Measurements from ENCODE around the gene RANBP1.
A peak's percentile ranks its signal among the peaks of the same experiment; 100 is the strongest.

RANBP1 gene

GRCh38 chr22:20107951-20108756 lies 7.8 kb upstream of the RANBP1 start:
- DNase-seq (ENCODE audit: low read depth in 2 of 2), result no peak

DNA sequence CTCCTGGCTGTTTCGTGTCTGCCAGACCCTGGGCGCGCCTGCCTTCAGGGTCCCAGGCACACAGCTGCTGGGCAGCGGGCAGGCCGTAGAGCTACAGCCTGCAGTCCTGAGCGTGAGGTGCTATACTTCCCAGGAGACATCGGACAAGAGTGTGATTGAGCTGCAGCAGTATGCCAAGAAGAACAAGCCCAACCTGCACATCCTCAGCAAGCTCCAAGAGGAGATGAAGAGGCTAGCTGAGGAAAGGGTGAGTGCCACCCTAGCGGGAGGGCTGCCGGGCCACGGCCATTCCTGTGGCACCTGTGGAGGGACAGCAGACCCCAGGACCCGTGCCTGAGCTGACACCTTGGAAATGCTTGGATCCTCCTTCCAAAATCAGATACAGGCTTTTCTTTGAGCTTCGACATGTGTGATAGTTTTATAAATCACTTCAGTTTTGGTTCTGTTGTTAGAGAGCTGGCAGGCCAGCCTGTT lies 7.1 kb upstream of the RANBP1 start:
- no peak for DNase-seq (ENCODE audit: low read depth in 2 of 2)

- DNase-seq (ENCODE audit: low read depth in 2 of 2), result no peak
These were observed 6.2 kb upstream of the RANBP1 start for GRCh38 chr22:20109411-20110358.

- no peak for DNase-seq (ENCODE audit: low read depth in 2 of 2)
These were observed 5.4 kb upstream of the RANBP1 start for GRCh38 chr22:20110359-20110985.

DNA sequence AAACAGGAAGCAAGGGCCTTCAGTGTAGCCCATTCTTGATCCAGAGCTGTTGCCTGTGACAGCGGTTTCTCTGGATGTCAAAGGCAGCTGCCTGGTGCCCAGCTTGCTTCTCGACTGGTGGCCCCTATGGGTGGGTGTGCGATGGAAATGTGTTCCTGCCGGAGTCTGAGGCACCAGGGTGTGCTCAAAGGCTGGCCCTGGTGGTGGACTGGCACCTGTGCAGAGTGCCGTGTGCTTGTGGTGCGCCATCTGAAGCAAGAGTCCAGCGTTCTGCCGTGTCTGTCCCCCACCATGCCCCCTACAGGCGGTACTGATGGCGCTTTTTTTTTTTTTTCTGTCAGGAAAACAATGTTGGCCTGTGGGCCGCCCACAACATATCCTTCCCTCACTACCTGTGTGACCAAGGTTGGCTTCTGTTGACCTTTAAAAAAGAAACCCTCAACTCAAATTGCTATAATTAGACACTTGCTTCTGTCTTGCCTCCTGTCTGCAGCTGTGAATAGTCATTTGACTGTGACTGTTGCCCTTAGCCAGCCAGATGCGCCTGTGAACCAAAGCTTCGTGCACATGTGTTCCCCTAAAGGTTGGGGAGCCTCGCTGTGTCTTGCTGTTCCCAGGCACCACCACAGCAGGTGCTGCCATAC lies 4.7 kb upstream of the RANBP1 start:
- DNase-seq (ENCODE audit: low read depth in 2 of 2), result no peak

DNA sequence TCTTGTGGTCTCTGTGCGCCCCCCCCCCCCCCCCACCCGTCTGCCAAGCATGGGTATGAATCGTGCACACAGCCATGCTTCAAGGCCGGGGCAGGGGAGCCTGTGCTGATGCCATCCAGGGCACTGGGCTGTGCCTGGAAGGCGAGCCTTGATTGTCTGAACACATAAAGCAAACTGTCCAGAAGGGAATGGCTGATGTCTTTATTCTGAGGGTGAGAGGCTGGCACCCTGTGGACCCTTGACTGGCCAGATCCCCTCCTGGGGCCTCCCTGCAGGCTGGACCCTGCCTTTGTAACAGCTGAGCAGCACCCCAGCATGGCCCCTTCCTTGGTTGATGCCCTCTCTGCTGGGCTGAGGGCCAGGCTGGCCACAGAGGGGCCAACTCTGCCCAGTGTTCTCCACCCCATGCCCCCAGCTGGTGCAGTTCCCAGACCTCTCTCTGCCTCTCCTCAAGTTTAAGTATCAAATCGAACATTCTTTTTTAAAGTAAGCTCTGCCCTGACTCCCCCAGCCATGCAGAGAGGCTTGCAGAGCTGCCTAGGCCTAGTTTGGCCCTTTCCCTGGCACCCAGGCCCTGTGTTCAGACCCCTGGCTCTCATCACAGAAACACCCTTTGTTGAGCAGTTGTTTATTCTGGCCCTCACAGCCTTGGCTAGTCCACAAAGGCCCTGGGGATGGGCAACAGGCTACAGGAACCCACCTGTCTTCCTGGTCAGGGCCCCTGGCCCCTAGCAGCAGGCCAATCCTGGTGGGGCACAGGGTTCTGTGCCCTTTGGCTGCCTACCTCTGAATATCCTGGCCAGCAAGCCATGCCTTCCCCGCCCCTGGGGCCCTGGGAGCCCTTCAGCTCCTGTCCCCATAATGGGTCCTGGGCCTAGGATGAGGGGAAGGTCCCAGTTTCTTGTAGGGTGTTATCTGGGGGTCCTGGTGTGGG lies 3.9 kb upstream of the RANBP1 start:
- DNase-seq (ENCODE audit: low read depth in 2 of 2), result no peak

- no peak for DNase-seq (ENCODE audit: low read depth in 2 of 2)
These were observed 3.0 kb upstream of the RANBP1 start for GRCh38 chr22:20112623-20113511.

DNA sequence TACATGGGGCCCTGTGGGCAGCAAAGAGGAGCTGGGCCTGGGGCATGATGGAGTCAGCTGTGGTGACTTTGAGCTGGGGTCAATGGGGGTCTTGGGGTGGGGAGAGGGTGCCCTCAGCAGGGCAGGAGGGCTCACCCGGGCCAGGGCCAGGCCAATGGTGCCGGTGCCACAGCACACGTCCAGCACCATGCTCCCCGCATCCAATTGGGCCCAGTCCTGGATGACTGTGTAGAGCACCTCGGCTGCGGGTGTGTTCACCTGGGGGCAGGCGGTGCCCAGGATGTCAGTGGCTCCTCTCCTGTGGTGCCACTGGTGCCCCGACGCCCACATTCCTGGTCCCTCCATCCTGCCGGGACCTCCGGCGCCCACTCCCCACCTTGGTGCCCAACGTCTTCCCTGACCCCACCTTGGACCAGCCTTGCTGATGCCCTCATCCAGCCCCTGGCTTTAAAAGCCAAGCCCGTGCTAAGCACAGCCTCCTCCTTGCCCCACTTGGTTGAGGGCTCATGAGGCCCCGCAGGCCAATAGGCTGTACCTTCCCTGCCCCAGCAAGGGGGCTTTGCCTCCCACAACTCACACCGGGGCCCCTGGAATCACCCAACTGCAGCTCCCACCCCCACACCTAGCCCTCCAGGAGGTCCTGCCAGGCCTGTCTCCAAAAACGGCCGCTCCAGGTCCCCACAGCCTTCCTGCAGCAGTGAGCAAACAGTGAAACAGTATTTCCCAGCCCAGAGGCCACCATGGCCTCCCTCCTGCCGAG lies 2.2 kb upstream of the RANBP1 start:
- DNase-seq (ENCODE audit: low read depth in 2 of 2), result no peak

- DNase-seq (ENCODE audit: low read depth in 2 of 2), result no peak
These were observed 1.1 kb upstream of the RANBP1 start for GRCh38 chr22:20114506-20115475.

DNA sequence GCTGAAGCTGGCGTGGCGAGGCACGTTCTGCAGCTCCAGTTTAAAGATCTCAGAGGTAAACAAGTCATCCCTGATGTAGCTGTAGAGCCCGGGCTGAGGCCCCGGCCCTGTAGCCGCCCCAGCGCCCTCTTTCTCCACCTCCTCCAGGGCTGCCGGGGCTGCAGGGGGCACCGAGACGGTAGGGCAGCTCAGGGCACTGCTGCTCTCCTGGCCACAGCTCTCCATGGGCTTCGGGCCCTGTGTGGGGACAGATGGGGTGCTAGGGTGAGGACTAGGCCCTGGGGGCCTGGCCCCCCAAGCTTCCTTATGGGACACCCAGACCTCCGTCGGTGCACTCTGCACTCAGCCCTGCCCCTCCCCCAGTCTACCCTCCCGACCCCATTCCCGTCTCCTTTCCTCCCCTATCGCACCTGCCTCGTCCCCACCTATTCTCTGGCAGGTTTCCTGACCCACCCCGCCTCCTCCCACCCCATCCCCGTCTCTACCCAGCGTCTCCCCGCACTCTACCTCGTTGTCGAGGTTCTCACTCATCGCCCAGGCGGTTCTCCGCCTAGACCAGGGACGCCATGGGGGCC lies 559 bp downstream of the RANBP1 start:
- DNase-seq (ENCODE audit: low read depth in 2 of 2), result no peak

DNA sequence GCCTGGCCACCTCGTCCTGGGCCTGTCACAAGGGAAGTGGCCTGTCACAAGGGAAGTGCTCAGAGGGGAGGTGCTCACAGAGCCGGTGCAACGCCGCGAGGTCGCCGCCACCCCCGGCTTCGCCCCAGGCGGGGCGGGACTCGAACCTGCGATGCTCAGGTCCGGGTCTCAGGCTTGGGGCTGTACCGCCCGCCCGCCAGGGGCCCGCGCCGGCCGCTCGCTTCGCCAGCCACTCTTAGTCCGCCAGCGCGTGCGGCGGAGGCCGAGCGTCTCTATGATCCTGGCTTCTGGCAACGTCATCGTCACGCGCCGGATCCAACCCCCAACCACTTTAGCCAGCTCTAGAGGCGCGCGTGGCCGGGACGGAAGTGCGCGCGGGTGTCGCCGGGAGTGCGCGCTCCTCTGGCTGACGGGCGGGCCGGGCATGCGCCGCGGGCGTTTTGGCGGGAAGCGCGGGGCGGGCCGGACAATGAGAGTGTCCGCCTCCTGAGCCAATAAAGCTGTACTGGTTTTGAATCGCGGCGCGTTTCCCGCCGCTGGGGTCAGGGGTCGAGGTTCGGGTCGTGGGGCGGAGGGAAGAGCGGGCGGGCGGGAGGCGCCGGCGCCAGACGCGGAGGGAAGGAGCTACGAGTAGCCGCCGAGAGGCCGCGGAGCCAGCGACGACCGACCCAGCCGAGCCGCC lies 1.2 kb downstream of the RANBP1 start, which contains the start of gene TRMT2A:
TSS of gene TRMT2A (minus strand) at position 276 of the 682 bp plus-strand sequence. CDS start 320 bp downstream, outside the sequence.
- DNase-seq (ENCODE audit: low read depth in 2 of 2), result peak; percentile 93 to 94

DNA sequence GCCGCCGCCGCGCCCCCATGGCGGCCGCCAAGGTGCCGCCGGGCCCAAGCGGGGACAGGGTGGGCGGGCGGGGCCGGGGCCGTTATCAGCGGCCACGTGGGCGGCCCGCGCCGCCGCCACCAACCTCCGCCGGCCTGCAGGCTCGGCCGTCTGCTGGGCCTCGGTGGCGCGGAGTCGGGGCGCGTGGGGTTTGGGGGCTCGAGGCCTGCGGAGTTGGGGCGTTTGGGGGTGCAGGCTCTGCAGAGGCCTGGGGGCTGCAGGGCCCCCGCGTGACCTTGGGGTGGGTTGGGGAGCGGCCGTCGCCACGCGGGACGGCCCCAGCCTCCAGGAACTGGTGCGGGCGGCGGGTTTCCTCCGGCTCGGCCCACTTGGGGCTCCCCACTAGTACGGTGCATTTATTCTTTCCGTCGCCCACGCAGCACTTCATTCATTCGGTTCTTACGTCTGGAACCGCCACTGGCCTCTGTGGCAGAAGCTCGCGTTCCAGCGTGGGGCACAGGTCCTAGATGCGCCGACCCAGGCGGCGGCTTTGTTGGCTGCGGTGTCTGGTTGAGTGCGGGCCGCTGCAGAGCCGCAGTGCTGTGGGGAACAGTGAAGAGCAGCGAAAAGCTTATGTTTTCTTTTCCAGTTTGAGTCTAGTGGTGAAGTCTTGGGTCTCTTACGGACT lies 1.9 kb downstream of the RANBP1 start:
- peak; percentile 63 to 69 for DNase-seq (ENCODE audit: low read depth in 2 of 2)

- DNase-seq (ENCODE audit: low read depth in 2 of 2), result no peak
These were observed 2.6 kb downstream of the RANBP1 start for GRCh38 chr22:20118300-20119020.

DNA sequence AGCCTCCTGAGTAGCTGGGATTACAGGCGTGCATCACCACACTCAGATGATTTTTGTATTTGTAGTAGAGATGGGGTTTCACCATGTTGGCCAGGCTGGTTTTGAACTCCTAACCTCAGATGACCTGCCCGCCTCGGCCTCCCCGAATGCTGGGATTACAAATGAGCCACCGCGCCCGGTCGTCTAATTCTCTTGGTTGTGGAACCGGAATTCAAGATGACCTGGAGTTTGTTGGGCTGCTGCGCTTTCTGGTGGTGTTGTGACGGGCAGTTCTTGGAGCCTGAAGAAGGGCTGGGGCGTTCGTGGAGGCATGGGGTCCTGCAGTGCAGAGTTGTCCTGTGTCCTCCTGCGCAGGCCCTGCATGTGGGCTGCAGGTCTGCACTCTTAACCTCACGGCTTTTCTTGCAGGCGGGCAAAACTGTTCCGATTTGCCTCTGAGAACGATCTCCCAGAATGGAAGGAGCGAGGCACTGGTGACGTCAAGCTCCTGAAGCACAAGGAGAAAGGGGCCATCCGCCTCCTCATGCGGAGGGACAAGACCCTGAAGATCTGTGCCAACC lies 6.0 kb downstream of the RANBP1 start:
- no peak for DNase-seq (ENCODE audit: low read depth in 2 of 2)

Measured in activated CD8-positive, alpha-beta memory T cell treated with anti-CD3 and anti-CD28 coated beads for 4 hours (primary cell).